GM21737 (cell line): ENCODE results near the gene SREK1.
"Not testable (repeated sequence)": the region's sequence is repeated elsewhere in the genome, so short reads cannot be mapped to it uniquely, and the experiment has no call there.

Experiments used
- ATAC-seq: cut with Tn5 transposase; IDR thresholded peaks from one replicate; pipeline ENCODE4 v1.9.1; 2021; ENCODE audit warnings: mild to moderate bottlenecking, moderate library complexity; ENCODE audit not compliant: unreplicated experiment

Gene SREK1, protein sequence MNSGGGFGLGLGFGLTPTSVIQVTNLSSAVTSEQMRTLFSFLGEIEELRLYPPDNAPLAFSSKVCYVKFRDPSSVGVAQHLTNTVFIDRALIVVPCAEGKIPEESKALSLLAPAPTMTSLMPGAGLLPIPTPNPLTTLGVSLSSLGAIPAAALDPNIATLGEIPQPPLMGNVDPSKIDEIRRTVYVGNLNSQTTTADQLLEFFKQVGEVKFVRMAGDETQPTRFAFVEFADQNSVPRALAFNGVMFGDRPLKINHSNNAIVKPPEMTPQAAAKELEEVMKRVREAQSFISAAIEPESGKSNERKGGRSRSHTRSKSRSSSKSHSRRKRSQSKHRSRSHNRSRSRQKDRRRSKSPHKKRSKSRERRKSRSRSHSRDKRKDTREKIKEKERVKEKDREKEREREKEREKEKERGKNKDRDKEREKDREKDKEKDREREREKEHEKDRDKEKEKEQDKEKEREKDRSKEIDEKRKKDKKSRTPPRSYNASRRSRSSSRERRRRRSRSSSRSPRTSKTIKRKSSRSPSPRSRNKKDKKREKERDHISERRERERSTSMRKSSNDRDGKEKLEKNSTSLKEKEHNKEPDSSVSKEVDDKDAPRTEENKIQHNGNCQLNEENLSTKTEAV

DNA sequence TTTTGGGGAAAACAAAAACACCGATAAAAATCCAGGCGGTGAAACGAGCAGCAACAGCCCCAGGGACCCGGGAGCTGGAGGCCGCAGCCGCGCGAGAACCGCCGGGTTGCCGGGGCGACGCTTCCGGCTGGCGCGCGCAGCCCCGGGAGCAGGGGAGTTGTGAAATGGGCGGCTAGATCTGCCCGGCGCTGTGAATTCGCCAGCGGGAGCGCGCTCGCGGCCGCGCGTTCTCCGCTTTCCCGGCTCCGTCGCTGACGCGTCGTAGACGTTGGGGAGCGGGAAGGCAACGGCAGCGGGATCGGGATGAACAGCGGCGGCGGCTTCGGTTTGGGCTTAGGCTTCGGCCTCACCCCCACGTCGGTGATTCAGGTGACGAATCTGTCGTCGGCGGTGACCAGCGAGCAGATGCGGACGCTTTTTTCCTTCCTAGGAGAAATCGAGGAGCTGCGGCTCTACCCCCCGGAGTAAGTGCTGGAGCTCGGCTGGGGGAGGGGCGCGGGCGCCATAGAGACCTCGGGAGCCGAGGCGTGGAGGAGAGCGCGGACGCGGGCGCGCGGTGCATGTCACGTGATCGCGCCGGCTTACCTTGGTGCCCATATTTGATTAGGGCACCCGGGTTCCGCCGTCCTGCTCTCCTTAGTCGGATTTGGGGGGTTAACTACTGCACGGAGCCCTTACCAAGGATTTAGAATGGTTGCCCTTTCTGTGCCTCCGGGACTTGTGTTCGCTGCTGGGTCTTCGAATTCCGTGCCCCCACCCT, at the start of gene SREK1:
Gene SREK1, plus strand, starts transcription at position 227 of the 760 bp plus-strand sequence. Its CDS starts 77 bp downstream, at position 304.
- peak; percentile 86 for ATAC-seq

DNA sequence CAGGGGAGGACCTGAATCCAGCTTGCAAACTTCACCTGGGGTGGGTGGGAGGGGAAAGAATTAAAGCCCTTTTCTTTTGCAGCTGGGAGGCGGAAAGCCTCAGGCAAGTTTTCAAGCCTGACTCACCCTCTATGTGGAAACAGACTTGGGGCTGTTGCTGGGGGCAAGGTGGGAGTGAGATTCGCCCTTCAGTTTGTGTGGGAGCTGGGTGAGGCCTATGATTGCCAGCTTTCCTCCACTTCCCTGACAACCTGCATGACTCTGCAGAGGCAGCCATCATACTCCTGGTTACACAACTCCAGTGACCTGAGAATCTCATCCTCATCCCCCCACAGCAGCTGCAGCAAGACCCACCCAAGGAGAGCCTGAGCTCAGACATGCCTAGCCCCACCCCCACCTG, 43.2 kb upstream of the SREK1 start:
- ATAC-seq: no peak

DNA sequence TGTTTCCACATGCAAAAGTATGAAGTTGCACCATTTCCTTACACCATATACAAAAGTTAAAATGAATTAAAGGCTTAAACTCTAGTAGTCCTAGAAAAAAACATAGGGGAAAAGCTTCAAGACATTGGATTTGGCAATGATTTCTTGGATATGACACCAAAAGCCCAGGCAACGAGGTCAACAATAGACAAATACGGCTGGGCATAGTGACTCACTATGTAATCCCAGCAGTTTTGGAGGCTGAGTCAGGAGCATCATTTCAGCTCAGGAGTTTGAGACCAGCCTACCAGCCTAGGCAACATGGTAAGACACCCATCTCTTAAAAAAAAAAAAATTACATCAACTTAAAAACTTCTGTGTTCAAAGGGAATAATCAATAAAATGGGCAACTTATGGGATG, 30.9 kb upstream of the SREK1 start:
- ATAC-seq: no peak

DNA sequence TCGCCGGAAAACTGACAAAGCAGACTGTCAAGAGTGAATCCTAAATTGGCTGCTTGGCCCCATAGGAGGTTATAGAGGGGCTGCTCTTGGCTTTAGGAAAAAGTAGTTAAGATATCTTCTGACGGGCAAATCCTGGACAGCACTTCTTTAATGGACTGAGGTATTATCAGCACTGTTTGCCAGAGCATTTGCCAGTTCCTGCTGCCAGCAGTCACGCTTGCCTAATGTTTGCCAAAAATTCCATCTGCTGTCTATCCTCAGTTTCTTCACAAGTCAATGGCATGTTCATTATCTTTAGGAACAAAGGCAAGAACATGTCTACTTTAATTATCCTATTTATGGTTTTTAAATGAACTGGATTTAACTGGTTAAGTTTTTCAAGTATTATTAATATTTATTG, 25.8 kb upstream of the SREK1 start:
- no peak for ATAC-seq

DNA sequence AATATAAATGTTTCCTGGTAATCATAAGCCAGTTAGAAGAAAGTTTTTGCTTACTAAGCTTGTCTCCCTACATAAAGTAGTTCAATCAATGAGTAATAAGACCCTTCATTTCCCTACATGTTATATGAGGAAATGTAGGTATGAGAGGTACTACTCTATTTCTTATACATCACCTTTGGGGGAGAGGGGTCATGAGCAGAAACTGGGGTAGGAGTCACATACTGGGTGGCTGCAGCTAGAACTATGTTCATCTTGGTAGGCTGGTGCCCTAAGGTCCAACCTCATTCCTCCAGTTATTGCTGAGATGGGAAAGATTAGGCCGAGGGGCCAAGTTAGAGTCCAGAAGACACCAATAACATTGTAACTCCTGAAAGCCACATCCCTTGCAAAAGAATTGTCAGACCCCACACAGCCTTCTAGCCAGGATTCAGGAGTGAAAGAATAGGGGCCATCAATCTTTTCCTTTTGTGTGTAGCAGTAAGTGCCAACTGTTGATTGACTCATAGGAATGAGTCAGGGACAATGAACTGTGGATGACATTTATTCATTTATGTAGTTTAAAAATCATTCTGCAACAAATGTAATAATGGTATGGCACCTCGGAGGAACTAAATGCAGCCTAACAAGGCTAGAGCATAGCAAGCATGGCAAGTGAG, 21.6 kb upstream of the SREK1 start:
- no peak for ATAC-seq

DNA sequence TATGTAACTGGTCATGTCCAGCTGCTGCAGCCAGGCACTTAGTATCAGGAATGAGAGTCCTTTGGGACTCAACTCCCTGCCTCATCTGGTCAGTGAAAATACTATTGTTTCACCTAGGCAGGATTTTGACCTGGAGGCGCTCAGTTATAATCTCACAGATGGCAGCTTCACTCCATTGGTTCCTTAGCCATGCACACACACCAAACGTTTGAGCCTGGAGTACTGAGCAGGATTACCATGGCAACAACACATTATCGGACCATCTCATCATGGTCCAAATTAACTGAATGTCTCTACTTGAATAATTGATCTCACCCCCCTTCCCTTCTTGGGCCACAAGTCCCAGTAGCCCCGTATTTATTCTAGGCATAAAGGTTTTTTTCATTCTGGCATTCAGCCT, 15.0 kb upstream of the SREK1 start:
- no peak for ATAC-seq

DNA sequence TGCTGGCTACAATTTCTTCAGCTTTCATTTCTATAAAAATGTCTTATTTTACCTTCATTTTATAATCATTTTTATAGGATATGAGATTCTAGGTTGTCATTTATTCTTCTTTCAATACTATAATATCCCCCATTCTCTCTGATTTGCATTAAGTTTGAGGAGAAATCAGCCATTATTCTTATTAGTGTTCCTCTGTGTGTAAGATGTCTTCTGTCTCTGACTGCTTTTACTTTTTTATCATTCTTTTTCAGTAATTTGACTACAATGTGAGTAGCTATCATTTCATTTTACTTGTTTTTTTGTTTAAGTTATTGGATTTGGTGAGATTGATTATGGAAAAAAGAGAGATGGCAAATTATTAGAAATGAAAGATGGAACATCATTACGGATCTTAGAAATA, 13.6 kb upstream of the SREK1 start:
- ATAC-seq: no peak

DNA sequence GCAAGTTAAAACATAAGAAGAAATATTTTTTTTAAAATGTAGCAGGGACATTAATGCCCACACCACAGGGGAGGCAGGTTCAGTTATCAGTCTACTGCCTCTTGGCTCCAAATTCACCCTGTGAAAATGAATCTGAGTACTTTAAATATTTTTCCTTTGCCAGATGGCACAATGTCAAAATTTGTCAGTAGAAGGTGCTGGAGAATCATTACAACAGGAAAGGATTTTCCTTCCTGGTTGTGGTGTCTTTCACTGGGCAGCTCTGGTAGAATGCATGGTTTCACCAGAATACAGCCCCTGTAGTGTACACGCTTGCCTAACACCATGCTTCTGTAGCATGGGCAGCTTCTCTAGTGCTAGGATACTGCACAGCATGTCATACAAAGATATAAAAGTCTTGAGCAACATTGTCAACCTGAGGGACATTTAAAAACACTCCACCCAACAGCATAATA, 9.7 kb upstream of the SREK1 start:
- no peak for ATAC-seq

DNA sequence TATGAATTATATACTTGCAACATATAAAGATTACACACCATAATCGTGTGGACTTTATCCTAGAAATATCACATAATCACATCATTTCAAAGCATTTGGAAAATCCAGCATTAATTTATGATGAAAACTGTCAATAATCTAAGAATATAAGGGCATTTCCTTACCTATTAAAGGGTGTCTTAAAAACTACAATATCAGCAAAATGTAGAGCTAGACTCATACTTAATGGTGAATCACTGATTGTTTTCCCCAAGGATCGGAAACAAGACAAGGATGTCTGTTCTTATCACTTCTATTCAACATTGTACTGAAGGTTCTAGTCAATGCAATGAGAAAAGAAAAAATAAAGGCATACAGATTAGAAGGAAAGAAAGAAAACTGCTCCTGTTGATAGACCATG, 8.0 kb upstream of the SREK1 start:
- no peak for ATAC-seq

DNA sequence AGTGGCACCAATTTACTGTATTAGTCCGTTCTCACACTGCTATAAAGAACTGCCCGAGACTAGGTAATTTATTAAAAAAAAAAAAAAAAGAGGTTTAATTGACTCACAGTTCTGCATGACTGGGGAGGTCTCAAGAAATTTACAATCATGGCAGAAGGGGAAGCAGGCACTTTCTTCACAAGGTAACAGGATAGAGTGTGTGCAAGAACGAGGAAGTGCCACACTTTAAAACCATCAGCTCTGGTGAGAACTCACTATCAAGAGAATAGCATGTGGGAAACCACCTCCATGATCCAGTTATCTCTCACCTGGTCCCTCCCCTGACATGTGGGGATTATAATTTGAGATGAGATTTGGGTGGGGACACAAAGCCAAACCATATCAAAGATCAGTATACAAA, 7.2 kb upstream of the SREK1 start:
- not testable (repeated sequence) for ATAC-seq

DNA sequence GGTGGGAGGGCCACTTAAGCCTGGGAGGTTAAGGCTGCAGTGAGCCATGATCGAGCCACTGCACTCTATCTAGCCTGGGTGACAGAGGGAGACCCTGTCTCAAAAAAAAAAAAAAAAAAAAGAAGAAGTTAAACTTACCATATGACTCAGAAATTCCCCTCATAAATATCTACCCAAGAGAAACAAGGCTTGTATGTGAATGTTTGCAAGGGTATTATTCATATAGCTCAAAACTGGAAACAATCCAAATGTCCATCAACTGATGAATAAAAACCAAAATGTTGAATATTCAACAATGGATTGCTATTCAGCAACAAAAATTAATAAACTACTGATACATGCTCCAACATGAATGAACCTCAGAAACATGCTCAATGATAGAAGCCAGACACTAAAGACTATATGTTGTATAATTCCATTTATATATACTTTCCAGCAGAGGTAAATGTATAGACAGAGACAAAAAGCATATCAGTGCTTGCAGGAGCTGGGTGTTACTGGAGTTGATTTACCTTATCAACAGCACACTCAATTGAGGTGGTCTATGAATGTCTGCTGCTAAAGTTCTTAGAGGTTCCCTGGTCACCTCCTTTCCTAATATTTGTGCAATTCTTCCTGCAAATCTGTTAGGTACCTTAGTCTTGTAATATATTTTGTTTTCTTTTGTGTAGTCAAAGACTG, 5.3 kb upstream of the SREK1 start:
- no peak for ATAC-seq

DNA sequence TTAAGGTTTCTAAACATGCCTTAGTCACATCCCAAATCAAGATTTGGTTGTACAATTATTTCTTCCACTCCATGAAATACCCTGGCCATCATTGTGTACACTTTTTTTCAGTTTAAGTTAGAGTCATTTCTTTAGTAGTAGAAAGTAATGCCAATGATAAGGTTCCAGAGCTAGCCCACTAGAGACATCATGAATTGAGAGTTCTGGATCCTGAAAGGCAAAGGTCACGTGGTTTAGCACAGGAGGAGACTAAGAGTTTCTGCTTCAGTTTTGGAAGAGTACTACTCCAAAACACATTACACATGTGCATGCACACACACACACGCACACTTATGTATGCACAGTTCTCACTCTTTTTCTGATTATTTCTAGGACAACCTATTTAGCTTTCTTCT, 4.8 kb upstream of the SREK1 start:
- no peak for ATAC-seq

DNA sequence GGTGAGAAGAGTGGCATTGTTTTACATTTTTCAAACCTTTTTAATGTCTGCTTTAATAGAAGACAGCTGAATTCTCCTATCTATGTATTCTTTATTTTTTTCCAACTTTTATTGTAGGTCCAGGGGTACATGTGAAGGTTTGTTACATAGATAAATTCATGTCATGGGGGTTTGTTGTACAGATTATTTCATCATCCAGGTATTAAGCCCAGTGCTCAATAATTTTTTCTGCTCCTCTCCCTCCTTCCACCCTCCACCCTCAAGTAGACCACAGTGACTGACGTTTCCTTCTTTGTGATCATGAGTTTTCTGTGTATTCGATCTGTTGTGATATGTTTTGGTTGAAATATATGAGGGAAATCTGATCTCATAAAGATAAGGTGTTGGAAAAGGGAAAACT, 1.7 kb upstream of the SREK1 start:
- no peak for ATAC-seq

DNA sequence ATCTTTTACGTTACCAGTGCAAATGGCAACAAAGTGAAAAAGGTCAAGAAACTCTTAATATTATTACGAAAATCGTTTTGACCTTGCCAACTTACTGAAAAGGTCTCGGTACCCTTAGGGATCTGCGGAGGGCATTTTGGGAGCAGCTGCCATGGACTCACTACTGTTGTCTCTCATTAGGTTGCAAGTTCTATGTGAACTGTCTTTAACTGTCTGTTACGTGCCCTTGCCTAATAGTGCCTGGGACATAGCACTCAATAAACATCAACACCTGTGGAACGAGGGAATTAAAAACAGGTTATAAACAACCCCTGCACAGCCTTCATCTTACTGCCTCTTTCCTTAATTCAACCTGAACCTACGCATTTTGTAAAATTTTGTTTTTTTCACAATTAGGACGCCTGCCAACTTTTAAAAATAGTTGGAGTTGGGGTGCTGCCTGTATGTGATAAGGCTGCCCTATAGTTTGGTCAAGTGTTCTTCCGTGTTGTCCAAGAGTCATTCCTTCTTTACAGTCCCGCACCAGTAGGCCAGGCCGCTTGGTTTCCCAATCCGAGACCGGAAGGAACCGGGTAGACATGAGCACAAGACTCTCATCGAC, 527 bp upstream of the SREK1 start:
- ATAC-seq: peak; percentile 26

DNA sequence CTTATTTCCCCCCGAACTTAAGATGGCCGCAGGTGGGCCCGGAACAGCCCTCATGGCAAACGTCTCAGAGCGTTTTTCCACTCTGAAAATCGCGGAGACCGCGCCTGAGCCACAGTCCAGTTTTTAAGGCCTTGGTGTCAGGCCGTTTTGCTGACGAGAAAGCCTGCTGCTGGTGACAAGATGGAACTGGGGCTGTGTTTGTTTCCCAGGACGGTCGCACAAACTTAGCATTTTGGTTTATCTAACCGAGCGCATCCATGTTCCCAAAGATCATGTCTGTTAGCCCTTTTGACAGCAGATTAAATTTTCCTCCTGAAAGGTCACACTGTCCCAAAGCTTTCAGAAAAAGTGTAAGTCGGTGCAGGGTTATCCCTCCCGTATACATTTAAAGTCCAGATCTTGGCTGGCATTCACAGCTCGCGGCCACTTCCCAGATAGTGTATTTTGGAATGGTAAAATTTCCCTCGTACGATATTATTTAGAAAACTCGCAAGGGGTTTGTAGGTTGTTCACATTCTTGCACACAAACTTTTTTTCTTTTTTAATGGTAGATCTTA, 812 bp downstream of the SREK1 start:
- peak; percentile 39 for ATAC-seq

DNA sequence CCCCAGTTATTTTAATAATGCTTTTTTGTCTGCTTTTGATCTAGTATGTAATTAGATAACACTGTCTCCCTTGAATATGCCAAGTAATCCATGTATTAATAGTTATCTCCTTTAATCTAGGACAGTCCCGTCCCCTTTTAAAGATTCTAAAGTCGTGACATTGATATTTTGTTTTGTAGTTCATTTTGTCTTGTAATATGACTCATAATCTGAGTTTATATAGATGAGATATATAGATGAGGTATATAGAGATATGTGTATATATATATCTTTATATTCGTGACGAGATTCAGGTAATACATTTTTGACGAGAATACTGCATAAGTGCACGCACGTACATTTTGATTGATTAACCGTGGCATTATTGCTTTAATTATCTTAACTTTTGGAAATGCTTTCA, 1.6 kb downstream of the SREK1 start:
- ATAC-seq: no peak

DNA sequence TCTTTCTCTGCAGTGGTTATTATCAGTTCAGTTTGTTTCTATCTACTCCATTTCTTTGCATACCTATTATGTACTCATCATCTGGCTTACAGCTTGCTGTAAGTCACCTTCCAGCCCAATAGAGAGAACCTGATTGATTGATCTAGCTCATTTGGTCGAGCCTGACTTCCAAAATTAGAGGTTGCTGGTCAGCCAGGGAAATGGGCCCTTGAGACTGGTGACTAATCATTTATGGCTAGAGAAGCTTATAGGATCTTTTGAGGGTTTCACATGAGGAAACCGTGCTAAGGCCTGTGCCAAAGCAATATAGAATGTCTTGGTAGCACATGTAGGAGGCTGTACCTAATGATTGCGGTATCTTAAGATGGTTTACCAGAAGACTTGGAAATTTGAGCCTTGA, 5.8 kb downstream of the SREK1 start:
- ATAC-seq: no peak

DNA sequence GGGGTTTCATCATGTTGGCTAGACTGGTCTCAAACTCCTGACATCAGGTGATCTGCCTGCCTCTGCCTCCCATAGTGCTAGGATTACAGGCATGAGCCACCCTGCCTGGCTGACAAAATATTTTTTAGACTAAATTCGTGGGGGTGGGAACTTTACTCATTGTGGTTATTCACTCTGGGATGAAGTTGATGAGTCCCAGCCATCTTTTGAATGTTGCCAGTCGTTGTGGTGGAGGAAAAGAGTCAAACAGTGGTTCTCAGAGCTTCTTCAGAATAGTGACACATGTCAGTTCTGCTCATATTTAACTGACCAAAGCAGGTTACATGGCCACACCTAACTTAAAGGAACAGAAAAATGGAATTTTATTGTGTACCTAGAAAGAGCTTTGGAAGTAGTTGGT, 6.9 kb downstream of the SREK1 start:
- no peak for ATAC-seq

DNA sequence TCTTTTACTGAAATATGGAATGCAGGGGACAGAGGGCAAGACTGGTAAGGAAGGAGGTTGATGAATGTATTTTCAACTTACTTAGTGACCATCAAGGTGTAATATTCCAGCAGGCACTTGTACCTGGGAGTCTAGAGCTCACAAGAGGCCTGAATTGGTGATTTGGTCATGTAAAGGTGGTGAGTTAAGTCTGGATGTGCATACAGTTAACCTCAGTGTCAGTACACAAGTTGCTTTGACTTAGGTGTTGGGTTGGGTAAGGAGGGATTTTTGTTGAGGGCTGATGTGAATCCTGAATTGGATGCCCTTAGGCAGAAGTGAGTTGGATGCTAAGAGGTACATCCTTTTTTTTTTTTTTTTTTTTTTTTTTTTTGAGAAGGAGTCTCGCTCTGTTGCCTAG, 7.4 kb downstream of the SREK1 start:
- no peak for ATAC-seq

DNA sequence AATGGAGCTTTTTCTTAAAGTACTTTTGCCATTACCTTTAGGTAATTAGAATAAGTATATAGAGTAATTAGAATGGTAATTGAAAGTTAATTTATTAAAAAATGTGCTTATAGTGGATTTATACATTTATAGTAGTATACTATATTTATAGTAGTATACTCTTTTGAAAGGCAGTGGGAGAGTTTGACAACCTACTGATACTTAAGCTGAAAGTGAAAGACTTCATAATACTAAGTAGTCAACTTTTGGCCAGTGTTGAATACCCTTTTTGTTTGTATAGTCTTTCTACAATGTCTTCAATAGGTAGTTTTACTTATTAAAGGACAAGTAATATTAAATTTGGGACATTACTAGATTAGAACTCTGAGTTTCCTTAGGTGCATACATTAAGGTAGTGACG, 12.9 kb downstream of the SREK1 start:
- ATAC-seq: no peak
